NCI-H69 (cell line): ENCODE measurements around the gene TMEM191B.
"Not testable (repeated sequence)": the region's sequence is repeated elsewhere in the genome, so short reads cannot be mapped to it uniquely, and the experiment has no call there.

Source experiments
- DNase-seq: peaks from one replicate; lab custom pipeline; 2025; lab: John Stamatoyannopoulos, UW

Gene TMEM191B

GRCh38 chr22:18558516-18558915, 30.9 kb downstream of the TMEM191B start:
- DNase-seq = not testable (repeated sequence)

GRCh38 chr22:18558939-18559338, 31.3 kb downstream of the TMEM191B start:
- not testable (repeated sequence) for DNase-seq

- not testable (repeated sequence) for DNase-seq
Measured at GRCh38 chr22:18560099-18560974, 32.7 kb downstream of the TMEM191B start.

- not testable (repeated sequence) for DNase-seq
Measured at GRCh38 chr22:18570509-18571246, 43.1 kb downstream of the TMEM191B start.

GRCh38 chr22:18573483-18574164, 46.0 kb downstream of the TMEM191B start:
- not testable (repeated sequence) for DNase-seq

- DNase-seq = not testable (repeated sequence)
Measured at GRCh38 chr22:18574555-18574954, 47.0 kb downstream of the TMEM191B start.

GRCh38 chr22:18575686-18576085, 48.1 kb downstream of the TMEM191B start:
- DNase-seq = not testable (repeated sequence)

- not testable (repeated sequence) for DNase-seq
Measured at GRCh38 chr22:18577090-18577818, 49.7 kb downstream of the TMEM191B start.

GRCh38 chr22:18577847-18578246, 50.2 kb downstream of the TMEM191B start:
- not testable (repeated sequence) for DNase-seq
